ENCODE data around the gene RPP25. TPM values are rescaled to one million over a fixed set of nuclear protein-coding genes. Genes with fewer than 3 reads are reported as not detected.

RPP25 gene
- total and polyA plus RNA-seq, 2 of the 13 experiments (the other 11 are each of a cell fraction or from before 2014, with no cell fraction given) = 0.05 to 0.11 TPM

DNA sequence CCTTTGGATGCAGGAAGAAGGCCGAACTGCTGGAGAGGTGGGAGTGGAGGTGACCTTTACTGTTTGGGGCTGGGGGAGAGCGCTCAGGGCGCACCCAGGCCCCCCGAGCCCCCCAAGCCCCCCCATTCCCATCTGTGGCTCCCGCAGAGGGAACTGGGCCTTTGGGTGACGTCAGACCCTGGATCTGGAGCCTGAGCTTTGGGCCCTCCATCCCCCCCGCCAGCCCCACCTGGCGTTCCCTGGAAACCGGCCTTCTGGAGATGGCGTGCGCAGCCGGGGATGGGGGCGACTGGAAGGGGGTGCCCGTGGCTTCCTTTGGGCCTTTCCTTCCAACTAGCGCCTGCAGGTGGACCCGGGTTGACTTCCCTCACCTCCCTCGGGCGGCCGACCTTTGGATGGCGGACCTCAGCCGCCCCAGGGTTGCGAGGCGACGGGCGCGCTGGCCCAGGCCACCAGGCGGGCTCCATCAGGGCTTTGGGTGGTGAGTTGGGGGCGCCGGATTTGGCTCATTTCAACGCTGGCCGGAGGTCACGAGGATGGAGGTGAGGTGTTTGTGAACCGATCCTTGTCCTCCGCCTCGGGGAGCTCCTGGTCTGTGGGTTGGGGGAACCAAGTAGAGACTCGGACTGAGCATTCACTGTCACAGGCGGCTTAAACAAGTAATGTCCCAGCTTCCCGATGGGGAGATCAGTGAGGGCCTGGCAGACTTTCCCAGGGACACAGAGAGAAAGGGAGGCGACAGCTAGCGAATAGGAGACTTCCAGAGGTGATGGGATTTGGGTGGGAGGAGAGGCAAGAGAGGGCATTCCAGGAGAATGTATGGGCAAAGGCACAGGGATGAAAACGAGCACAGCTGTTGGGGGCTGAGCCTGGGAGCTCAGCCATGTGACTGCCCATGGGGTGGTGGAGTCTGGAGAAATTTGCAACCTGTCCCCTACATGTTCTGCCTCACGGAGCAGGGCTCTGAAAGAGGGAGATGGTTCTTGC lies 39.5 kb upstream of the RPP25 start (continued):
- TF ChIP-seq, protein P1, sequence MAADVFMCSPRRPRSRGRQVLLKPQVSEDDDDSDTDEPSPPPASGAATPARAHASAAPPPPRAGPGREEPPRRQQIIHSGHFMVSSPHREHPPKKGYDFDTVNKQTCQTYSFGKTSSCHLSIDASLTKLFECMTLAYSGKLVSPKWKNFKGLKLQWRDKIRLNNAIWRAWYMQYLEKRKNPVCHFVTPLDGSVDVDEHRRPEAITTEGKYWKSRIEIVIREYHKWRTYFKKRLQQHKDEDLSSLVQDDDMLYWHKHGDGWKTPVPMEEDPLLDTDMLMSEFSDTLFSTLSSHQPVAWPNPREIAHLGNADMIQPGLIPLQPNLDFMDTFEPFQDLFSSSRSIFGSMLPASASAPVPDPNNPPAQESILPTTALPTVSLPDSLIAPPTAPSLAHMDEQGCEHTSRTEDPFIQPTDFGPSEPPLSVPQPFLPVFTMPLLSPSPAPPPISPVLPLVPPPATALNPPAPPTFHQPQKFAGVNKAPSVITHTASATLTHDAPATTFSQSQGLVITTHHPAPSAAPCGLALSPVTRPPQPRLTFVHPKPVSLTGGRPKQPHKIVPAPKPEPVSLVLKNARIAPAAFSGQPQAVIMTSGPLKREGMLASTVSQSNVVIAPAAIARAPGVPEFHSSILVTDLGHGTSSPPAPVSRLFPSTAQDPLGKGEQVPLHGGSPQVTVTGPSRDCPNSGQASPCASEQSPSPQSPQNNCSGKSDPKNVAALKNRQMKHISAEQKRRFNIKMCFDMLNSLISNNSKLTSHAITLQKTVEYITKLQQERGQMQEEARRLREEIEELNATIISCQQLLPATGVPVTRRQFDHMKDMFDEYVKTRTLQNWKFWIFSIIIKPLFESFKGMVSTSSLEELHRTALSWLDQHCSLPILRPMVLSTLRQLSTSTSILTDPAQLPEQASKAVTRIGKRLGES (CRISPR knock-in tag; IDR thresholded peaks at IDR 0.05; ENCODE audit: borderline replicate concordance) = no peak
- TF ChIP-seq, protein P2, sequence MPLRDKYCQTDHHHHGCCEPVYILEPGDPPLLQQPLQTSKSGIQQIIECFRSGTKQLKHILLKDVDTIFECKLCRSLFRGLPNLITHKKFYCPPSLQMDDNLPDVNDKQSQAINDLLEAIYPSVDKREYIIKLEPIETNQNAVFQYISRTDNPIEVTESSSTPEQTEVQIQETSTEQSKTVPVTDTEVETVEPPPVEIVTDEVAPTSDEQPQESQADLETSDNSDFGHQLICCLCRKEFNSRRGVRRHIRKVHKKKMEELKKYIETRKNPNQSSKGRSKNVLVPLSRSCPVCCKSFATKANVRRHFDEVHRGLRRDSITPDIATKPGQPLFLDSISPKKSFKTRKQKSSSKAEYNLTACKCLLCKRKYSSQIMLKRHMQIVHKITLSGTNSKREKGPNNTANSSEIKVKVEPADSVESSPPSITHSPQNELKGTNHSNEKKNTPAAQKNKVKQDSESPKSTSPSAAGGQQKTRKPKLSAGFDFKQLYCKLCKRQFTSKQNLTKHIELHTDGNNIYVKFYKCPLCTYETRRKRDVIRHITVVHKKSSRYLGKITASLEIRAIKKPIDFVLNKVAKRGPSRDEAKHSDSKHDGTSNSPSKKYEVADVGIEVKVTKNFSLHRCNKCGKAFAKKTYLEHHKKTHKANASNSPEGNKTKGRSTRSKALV (CRISPR knock-in tag; IDR thresholded peaks at IDR 0.05) = 0 out of 2 replicates have a peak, but pooled peaks have one; percentile 60
- no peak for TF ChIP-seq ZBTB38 (CRISPR knock-in tag; IDR thresholded peaks at IDR 0.05)
- TF ChIP-seq RAD21 (CRISPR knock-in tag; IDR thresholded peaks at IDR 0.05) = no peak
- 0 out of 2 replicates have a peak, but pooled peaks have one; percentile 25 for TF ChIP-seq KMT2A (CRISPR knock-in tag; IDR thresholded peaks at IDR 0.05)
- TF ChIP-seq CREBL2 (CRISPR knock-in tag; IDR thresholded peaks at IDR 0.05; ENCODE audit: borderline replicate concordance) = no peak
- TF ChIP-seq FOXO4 (CRISPR knock-in tag; conservative IDR thresholded peaks at IDR 0.05) = no peak
- TF ChIP-seq KDM6A (CRISPR knock-in tag; IDR thresholded peaks at IDR 0.05; ENCODE audit: low read depth) = no peak
- TF ChIP-seq ZNF264 (CRISPR knock-in tag; IDR thresholded peaks at IDR 0.05) = no peak
- TF ChIP-seq, protein P3, sequence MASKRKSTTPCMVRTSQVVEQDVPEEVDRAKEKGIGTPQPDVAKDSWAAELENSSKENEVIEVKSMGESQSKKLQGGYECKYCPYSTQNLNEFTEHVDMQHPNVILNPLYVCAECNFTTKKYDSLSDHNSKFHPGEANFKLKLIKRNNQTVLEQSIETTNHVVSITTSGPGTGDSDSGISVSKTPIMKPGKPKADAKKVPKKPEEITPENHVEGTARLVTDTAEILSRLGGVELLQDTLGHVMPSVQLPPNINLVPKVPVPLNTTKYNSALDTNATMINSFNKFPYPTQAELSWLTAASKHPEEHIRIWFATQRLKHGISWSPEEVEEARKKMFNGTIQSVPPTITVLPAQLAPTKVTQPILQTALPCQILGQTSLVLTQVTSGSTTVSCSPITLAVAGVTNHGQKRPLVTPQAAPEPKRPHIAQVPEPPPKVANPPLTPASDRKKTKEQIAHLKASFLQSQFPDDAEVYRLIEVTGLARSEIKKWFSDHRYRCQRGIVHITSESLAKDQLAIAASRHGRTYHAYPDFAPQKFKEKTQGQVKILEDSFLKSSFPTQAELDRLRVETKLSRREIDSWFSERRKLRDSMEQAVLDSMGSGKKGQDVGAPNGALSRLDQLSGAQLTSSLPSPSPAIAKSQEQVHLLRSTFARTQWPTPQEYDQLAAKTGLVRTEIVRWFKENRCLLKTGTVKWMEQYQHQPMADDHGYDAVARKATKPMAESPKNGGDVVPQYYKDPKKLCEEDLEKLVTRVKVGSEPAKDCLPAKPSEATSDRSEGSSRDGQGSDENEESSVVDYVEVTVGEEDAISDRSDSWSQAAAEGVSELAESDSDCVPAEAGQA (IDR thresholded peaks at IDR 0.05; ENCODE audit: low read depth) = no peak
- TF ChIP-seq, protein P3 (CRISPR knock-in tag; IDR thresholded peaks at IDR 0.05; ENCODE audit: borderline replicate concordance) = no peak
- TF ChIP-seq CCDC6 (CRISPR knock-in tag; IDR thresholded peaks at IDR 0.05) = no peak
- TF ChIP-seq ZNF652 (CRISPR knock-in tag; IDR thresholded peaks at IDR 0.05; ENCODE audit: borderline replicate concordance, low read depth) = no peak
- TF ChIP-seq TCF7L2 (IDR thresholded peaks at IDR 0.05; ENCODE audit: low read depth, low read length) = no peak
- TF ChIP-seq KAT7 (CRISPR knock-in tag; IDR thresholded peaks at IDR 0.05; ENCODE audit: borderline replicate concordance) = no peak
- TF ChIP-seq HNF4A (CRISPR knock-in tag; IDR thresholded peaks at IDR 0.05) = peak; percentile 45; the same call in 1 of the 2 replicates

Measured in HepG2 (cell line).